ENCODE data around the gene ATF7. TPM values are rescaled to one million over a fixed set of nuclear protein-coding genes. Genes with fewer than 3 reads are reported as not detected.

Gene ATF7
- polyA plus RNA-seq, 2 of the 4 experiments (the other 2 are of a cell fraction), result 22.9 to 38.9 TPM

DNA sequence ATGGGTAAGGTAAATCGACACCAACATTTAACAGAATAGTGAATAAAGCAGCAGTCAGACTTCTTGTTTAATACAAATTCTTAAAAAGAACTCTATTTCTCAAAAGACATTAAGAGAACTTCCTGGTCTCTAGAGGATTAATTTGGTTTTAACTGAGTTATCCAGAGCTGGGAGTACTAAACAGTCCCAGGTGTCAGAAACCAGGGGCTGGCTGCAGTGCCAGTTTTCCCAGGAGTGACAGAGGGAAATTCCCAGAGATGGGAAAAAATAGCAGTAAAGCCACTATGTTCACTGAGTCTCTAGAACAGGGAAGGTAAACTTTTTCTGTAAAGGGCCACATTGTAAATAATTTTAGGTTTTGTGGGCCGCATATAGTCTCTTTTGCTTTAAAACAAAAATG, 40.9 kb upstream of the ATF7 start:
- no peak overlapping the region for H3K4me2 ChIP-seq
- FAIRE-seq (no peak), ATAC-seq (no peak), DNase-seq (ENCODE audit: low read depth in 1 of 2, low spot score in 1 of 2) (no peak)
- TF ChIP-seq POLR2A (IDR thresholded peaks at IDR 0.05; ENCODE audit: low read length) (no peak), TFCP2L1 (CRISPR knock-in tag; IDR thresholded peaks at IDR 0.05) (no peak), JUN (IDR thresholded peaks at IDR 0.05) (no peak), PHF8 (IDR thresholded peaks at IDR 0.05; ENCODE audit: borderline replicate concordance, low read depth) (no peak), KDM5A (IDR thresholded peaks at IDR 0.05) (no peak), ZSCAN20 (CRISPR knock-in tag; IDR thresholded peaks at IDR 0.05) (no peak), ZFP36 (IDR thresholded peaks at IDR 0.05; ENCODE audit: borderline replicate concordance, partially characterized antibody) (no peak), CBX2 (IDR thresholded peaks at IDR 0.05; ENCODE audit: borderline replicate concordance, low read depth) (no peak)
- no peaks in the 10 kb centered on the region for H3K9me3 ChIP-seq
- H3K4me3 ChIP-seq, result no peak overlapping the region
- ChIA-PET CTCF (interaction anchor here (1.6 to 1.8 kb wide), 3 partner anchors 9 to 79 kb away, joined by 3 to 8 read pairs (median 4); partner anchors contain the start of gene ATP5MC2), POLR2A (interaction anchor here (0.6 to 1.1 kb wide), 2 partner anchors 8 to 10 kb away, joined by 4 read pairs; no protein-coding TSS in a partner anchor)
- H3K4me1 ChIP-seq, result 0 out of 3 replicates have a peak, but pooled peaks cover 4% of the 10 kb centered on the region
- 90% methylated on average over 2 of the region's 2 CpGs for WGBS (ENCODE audit: missing lambda C conversion rate)
- H3K27ac ChIP-seq, result no peak overlapping the region

GRCh38 chr12:53664936-53665335, 38.8 kb upstream of the ATF7 start:
- Histone ChIP-seq H3K4me2 (no peak overlapping the region), H3K9me3 (no peaks in the 10 kb centered on the region), H3K4me3 (no peak overlapping the region), H3K4me1 (peaks cover 8% of the 10 kb centered on the region), H3K27ac (no peak overlapping the region)
- DNase-seq (ENCODE audit: low read depth in 1 of 2, low spot score in 1 of 2) (no peak), FAIRE-seq (no peak), ATAC-seq (no peak; a peak in 1 of 6 replicates)
- ChIA-PET CTCF (interaction anchor here (1.9 kb wide), 1 partner anchor 11 kb away, joined by 9 read pairs; the partner anchor contains the start of gene ATP5MC2), POLR2A (interaction anchor here (3.1 kb wide), 1 partner anchor 11 kb away, joined by 13 read pairs; the partner anchor contains the start of gene ATP5MC2)
- 89% methylated on average over 7 of the region's 7 CpGs for WGBS (ENCODE audit: missing lambda C conversion rate)
- TF ChIP-seq GATA3 (IDR thresholded peaks at IDR 0.05; ENCODE audit: borderline replicate concordance) (no peak), JUNB (IDR thresholded peaks at IDR 0.05) (no peak), CBX2 (IDR thresholded peaks at IDR 0.05; ENCODE audit: borderline replicate concordance, low read depth) (no peak)

DNA sequence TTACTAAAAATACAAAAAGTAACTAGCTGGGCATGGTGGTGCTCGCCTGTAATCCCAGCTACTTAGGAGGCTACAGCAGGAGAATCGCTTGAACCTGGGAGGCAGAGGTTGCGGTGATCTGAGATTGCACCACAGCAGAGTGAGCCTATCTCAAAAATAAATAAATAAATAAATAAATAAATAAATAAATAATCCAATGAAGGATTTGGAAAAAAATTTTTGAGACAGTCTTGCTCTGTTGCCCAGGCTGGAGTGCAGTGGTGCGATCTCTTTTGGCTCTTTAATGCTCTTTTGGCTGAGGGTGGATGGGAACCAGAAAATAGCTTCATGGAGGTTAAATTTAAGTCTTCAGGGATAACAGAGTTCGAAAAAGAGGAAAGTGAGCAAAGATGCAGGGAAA, 38.0 kb upstream of the ATF7 start:
- ChIA-PET POLR2A (interaction anchor here (0.6 to 3.1 kb wide), 2 partner anchors 9 to 11 kb away, joined by 5 to 13 read pairs; partner anchors contain the start of gene ATP5MC2), CTCF (interaction anchor here (1.9 kb wide), 1 partner anchor 12 kb away, joined by 9 read pairs; the partner anchor contains the start of gene ATP5MC2)
- Histone ChIP-seq H3K4me3 (no peak overlapping the region), H3K9me3 (no peaks in the 10 kb centered on the region), H3K4me1 (peaks cover 16% of the 10 kb centered on the region), H3K27ac (no peak overlapping the region), H3K4me2 (no peak overlapping the region)
- TF ChIP-seq ZC3H11A (IDR thresholded peaks at IDR 0.05), result peak; percentile 98
- TF ChIP-seq, protein P1, sequence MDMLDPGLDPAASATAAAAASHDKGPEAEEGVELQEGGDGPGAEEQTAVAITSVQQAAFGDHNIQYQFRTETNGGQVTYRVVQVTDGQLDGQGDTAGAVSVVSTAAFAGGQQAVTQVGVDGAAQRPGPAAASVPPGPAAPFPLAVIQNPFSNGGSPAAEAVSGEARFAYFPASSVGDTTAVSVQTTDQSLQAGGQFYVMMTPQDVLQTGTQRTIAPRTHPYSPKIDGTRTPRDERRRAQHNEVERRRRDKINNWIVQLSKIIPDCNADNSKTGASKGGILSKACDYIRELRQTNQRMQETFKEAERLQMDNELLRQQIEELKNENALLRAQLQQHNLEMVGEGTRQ (IDR thresholded peaks at IDR 0.05), result no peak
- ATAC-seq (no peak), FAIRE-seq (no peak), DNase-seq (ENCODE audit: low read depth in 1 of 2, low spot score in 1 of 2) (no peak)
- WGBS (ENCODE audit: missing lambda C conversion rate), result 93% methylated on average over 5 of the region's 5 CpGs

- peaks cover 36% of the 10 kb centered on the region for H3K4me1 ChIP-seq
- no peak for TF ChIP-seq NFE2L2 (conservative IDR thresholded peaks at IDR 0.05; ENCODE audit: low read length)
- no peak for TF ChIP-seq POLR2A (IDR thresholded peaks at IDR 0.05; ENCODE audit: low read length)
- TF ChIP-seq REST (IDR thresholded peaks at IDR 0.05), result no peak
- no peak for TF ChIP-seq POLR2AphosphoS2 (conservative IDR thresholded peaks at IDR 0.05; ENCODE audit: low read length)
- TF ChIP-seq NR3C1 (IDR thresholded peaks at IDR 0.05), result no peak
- no peak for TF ChIP-seq MAZ (IDR thresholded peaks at IDR 0.05; ENCODE audit: borderline replicate concordance, low read depth, low read length)
- ChIA-PET CTCF (interaction anchor here (1.3 to 5.7 kb wide), 4 partner anchors 13 to 116 kb away, joined by 3 to 22 read pairs (median 3); partner anchors contain the start of gene ATP5MC2), POLR2A (interaction anchor here (2.4 kb wide), 1 partner anchor 16 kb away, joined by 16 read pairs; the partner anchor contains the start of gene ATP5MC2)
- DNase-seq (ENCODE audit: low read depth in 1 of 2, low spot score in 1 of 2) (no peak), ATAC-seq (peak; percentile 8 to 17; a peak in 2 of 6 replicates), FAIRE-seq (no peak)
- H3K9me3 ChIP-seq, result no peaks in the 10 kb centered on the region
- peak overlapping the region; percentile 85 to 86 for H3K27ac ChIP-seq
- peak overlapping the region; percentile 68 for H3K4me2 ChIP-seq
- H3K4me3 ChIP-seq, result no peak overlapping the region
- 94% methylated on average over 5 of the region's 5 CpGs for WGBS (ENCODE audit: missing lambda C conversion rate)
Measured at GRCh38 chr12:53660041-53660440, 33.9 kb upstream of the ATF7 start.
